ENCODE measurements around the gene CARD6. TPM values are rescaled to one million over a fixed set of nuclear protein-coding genes. Genes with fewer than 3 reads are reported as not detected.
"Not testable (repeated sequence)": the region's sequence is repeated elsewhere in the genome, so short reads cannot be mapped to it uniquely, and the experiment has no call there.

The CARD6 gene
- total and polyA plus RNA-seq, 2 of the 13 experiments (the other 11 are each of a cell fraction or from before 2014, with no cell fraction given), result 0.33 to 1.4 TPM

DNA sequence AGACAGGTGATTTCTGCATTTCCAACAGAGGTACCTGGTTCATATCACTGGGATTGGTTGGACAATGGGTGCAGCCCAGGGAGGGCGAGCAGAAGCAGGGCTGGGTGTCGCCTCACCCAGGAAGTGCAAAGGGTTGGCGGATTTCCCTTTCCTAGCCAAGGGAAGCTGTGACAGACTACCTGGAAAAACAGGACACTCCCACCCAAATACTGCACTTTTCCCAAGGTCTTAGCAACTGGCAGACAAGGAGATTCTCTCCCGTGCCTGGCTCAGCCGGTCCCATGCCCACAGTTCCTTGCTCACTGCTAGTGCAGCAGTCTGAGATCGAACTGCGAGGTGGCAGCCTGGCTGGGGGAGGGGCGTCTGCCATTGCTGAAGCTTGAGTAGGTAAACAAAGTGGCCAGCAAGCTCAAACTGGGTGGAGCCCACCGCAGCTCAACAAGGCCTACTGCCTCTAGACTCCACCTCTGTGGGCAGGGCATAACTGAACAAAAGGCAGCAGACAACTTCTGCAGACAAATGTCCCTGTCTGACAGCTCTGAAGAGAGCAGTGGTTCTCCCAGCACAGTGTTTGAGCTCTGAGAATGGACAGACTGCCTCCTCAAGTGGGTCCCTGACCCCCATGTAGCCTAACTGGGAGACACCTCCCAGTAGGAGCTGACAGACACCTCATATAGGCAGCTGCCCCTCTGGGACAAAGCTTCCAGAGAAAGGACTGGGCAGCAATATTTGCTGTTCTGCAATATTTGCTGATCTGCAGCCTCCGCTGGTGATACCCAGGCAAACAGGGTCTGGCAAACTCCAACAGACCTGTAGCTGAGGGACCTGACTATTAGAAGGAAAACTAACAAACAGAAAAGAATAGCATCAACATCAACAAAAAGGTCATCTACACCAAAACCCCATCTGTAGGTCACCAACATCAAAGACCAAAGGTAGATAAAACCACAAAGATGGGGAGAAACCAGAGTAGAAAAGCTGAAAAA lies 54.6 kb downstream of the CARD6 start (continued):
- TF ChIP-seq, protein P1, sequence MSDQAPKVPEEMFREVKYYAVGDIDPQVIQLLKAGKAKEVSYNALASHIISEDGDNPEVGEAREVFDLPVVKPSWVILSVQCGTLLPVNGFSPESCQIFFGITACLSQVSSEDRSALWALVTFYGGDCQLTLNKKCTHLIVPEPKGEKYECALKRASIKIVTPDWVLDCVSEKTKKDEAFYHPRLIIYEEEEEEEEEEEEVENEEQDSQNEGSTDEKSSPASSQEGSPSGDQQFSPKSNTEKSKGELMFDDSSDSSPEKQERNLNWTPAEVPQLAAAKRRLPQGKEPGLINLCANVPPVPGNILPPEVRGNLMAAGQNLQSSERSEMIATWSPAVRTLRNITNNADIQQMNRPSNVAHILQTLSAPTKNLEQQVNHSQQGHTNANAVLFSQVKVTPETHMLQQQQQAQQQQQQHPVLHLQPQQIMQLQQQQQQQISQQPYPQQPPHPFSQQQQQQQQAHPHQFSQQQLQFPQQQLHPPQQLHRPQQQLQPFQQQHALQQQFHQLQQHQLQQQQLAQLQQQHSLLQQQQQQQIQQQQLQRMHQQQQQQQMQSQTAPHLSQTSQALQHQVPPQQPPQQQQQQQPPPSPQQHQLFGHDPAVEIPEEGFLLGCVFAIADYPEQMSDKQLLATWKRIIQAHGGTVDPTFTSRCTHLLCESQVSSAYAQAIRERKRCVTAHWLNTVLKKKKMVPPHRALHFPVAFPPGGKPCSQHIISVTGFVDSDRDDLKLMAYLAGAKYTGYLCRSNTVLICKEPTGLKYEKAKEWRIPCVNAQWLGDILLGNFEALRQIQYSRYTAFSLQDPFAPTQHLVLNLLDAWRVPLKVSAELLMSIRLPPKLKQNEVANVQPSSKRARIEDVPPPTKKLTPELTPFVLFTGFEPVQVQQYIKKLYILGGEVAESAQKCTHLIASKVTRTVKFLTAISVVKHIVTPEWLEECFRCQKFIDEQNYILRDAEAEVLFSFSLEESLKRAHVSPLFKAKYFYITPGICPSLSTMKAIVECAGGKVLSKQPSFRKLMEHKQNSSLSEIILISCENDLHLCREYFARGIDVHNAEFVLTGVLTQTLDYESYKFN (CRISPR knock-in tag; conservative IDR thresholded peaks at IDR 0.05), result peak; percentile 79
- peak; percentile 60 for TF ChIP-seq MYPOP (CRISPR knock-in tag; IDR thresholded peaks at IDR 0.05)
- TF ChIP-seq ZMYM3 (CRISPR knock-in tag; IDR thresholded peaks at IDR 0.05), result peak; percentile 44
- peak; percentile 61; the same call in 1 of the 2 replicates for TF ChIP-seq ZBTB7B (CRISPR knock-in tag; IDR thresholded peaks at IDR 0.05)
- peak; percentile 77; the same call in 1 of the 2 replicates for TF ChIP-seq FOXO1 (CRISPR knock-in tag; IDR thresholded peaks at IDR 0.05)
- TF ChIP-seq ZNF12 (CRISPR knock-in tag; IDR thresholded peaks at IDR 0.05), result 0 out of 2 replicates have a peak, but pooled peaks have one; percentile 28
- TF ChIP-seq POGZ (CRISPR knock-in tag; IDR thresholded peaks at IDR 0.05), result peak; percentile 70; the same call in 1 of the 2 replicates
- 0 out of 2 replicates have a peak, but pooled peaks have one; percentile 17 for TF ChIP-seq ETV5 (CRISPR knock-in tag; IDR thresholded peaks at IDR 0.05; ENCODE audit: borderline replicate concordance)
- not testable (repeated sequence) for TF ChIP-seq SOX6 (IDR thresholded peaks at IDR 0.05)
- peak; percentile 86 for TF ChIP-seq SOX6 (CRISPR knock-in tag; IDR thresholded peaks at IDR 0.05)
- TF ChIP-seq MEIS1 (CRISPR knock-in tag; IDR thresholded peaks at IDR 0.05; ENCODE audit: borderline replicate concordance), result peak; percentile 56; the same call in 1 of the 2 replicates
- TF ChIP-seq, protein P2, sequence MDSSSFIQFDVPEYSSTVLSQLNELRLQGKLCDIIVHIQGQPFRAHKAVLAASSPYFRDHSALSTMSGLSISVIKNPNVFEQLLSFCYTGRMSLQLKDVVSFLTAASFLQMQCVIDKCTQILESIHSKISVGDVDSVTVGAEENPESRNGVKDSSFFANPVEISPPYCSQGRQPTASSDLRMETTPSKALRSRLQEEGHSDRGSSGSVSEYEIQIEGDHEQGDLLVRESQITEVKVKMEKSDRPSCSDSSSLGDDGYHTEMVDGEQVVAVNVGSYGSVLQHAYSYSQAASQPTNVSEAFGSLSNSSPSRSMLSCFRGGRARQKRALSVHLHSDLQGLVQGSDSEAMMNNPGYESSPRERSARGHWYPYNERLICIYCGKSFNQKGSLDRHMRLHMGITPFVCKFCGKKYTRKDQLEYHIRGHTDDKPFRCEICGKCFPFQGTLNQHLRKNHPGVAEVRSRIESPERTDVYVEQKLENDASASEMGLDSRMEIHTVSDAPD (CRISPR knock-in tag; IDR thresholded peaks at IDR 0.05), result 0 out of 2 replicates have a peak, but pooled peaks have one; percentile 30
- TF ChIP-seq SMAD1 (CRISPR knock-in tag; IDR thresholded peaks at IDR 0.05; ENCODE audit: borderline replicate concordance, low read depth), result peak; percentile 18; the same call in 1 of the 2 replicates
- peak; percentile 84 for TF ChIP-seq ZNF501 (CRISPR knock-in tag; IDR thresholded peaks at IDR 0.05)
- TF ChIP-seq ZNF678 (CRISPR knock-in tag; IDR thresholded peaks at IDR 0.05), result 0 out of 2 replicates have a peak, but pooled peaks have one; percentile 62
- peak; percentile 90 for TF ChIP-seq SALL1 (CRISPR knock-in tag; IDR thresholded peaks at IDR 0.05)
- TF ChIP-seq ZNF607 (CRISPR knock-in tag; IDR thresholded peaks at IDR 0.05; ENCODE audit: borderline replicate concordance), result 0 out of 2 replicates have a peak, but pooled peaks have one; percentile 17
- TF ChIP-seq ZNF788 (CRISPR knock-in tag; IDR thresholded peaks at IDR 0.05; ENCODE audit: borderline replicate concordance), result peak; percentile 87; the same call in 1 of the 2 replicates
- 0 out of 2 replicates have a peak, but pooled peaks have one; percentile 61 for TF ChIP-seq ZNF205 (CRISPR knock-in tag; IDR thresholded peaks at IDR 0.05)
- peak; percentile 32; the same call in 1 of the 2 replicates for TF ChIP-seq ZMYM2 (CRISPR knock-in tag; IDR thresholded peaks at IDR 0.05)
- 0 out of 2 replicates have a peak, but pooled peaks have one; percentile 32 for TF ChIP-seq MEIS2 (CRISPR knock-in tag; IDR thresholded peaks at IDR 0.05)
- TF ChIP-seq TBX2 (CRISPR knock-in tag; IDR thresholded peaks at IDR 0.05; ENCODE audit: borderline replicate concordance), result peak; percentile 64; the same call in 1 of the 2 replicates
- TF ChIP-seq SMAD3 (CRISPR knock-in tag; IDR thresholded peaks at IDR 0.05), result 0 out of 2 replicates have a peak, but pooled peaks have one; percentile 48
